ENCODE data around the gene XXYLT1. TPM values are rescaled to one million over a fixed set of nuclear protein-coding genes. Genes with fewer than 3 reads are reported as not detected.

The XXYLT1 gene, protein sequence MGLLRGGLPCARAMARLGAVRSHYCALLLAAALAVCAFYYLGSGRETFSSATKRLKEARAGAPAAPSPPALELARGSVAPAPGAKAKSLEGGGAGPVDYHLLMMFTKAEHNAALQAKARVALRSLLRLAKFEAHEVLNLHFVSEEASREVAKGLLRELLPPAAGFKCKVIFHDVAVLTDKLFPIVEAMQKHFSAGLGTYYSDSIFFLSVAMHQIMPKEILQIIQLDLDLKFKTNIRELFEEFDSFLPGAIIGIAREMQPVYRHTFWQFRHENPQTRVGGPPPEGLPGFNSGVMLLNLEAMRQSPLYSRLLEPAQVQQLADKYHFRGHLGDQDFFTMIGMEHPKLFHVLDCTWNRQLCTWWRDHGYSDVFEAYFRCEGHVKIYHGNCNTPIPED
- total RNA-seq (2022) (25.9 and 29.2 TPM in 2 replicates), Bru-seq, nascent RNA (percentile 71 among the genes with signal in this experiment), BruChase-seq, experiment 1, labeled RNA remaining after a 6-hour chase (percentile 64 among the genes with signal in this experiment), BruChase-seq, experiment 2, labeled RNA remaining after a 2-hour chase (percentile 58 among the genes with signal in this experiment)
- long read RNA-seq, transcript XXYLT1-201 (4 exons, 2,727 nt): major isoform, 6 of 10 reads
- long read RNA-seq, partial matches to known transcripts: 0 of 10 reads
- long read RNA-seq, other reads (novel, unspliced or antisense): 4 of 10 reads

GRCh38 chr3:195270817-195271409 lies at the start of gene XXYLT1:
Gene XXYLT1, minus strand, starts transcription at chr3:195271159. Its CDS starts 101 bp downstream, at chr3:195271058.
- BruUV-seq (replicated peaks): no TSS peak
- H3K4me1 Mint-ChIP-seq (ENCODE audit: low read depth, unreplicated experiment): peaks cover 37% of the 10 kb centered on the region
- H3K36me3 Mint-ChIP-seq (ENCODE audit: insufficient read depth, unreplicated experiment): peaks cover 45% of the 10 kb centered on the region
- DNase-seq: peak; percentile 97
- H3K4me3 Mint-ChIP-seq (ENCODE audit: low read depth, unreplicated experiment): peak within 1 kb of the TSS; percentile 85
- CTCF ChIA-PET: interaction anchor here (0.6 to 2.9 kb wide), 43 partner anchors 8 to 1131 kb away, joined by 3 to 36 read pairs (median 4); partner anchors contain the start of genes ACAP2, LSG1 and PPP1R2
- intact Hi-C loops (cut with micrococcal nuclease; ENCODE audit: unreplicated experiment): loop anchor here (1.0 to 5.0 kb wide), 3 partner anchors 171 to 251 kb away; partner anchors contain the start of gene ACAP2
- no peaks in the 10 kb centered on the region for H3K9me3 Mint-ChIP-seq (ENCODE audit: low read depth, unreplicated experiment)
- TF ChIP-seq CTCF (IDR thresholded peaks at IDR 0.05; ENCODE audit: unreplicated experiment): peak; percentile 84
- peak within 1 kb of the TSS; percentile 71 for H3K27ac Mint-ChIP-seq (ENCODE audit: unreplicated experiment)
- no peaks in the 10 kb centered on the region for H3K27me3 Mint-ChIP-seq (ENCODE audit: unreplicated experiment)

DNA sequence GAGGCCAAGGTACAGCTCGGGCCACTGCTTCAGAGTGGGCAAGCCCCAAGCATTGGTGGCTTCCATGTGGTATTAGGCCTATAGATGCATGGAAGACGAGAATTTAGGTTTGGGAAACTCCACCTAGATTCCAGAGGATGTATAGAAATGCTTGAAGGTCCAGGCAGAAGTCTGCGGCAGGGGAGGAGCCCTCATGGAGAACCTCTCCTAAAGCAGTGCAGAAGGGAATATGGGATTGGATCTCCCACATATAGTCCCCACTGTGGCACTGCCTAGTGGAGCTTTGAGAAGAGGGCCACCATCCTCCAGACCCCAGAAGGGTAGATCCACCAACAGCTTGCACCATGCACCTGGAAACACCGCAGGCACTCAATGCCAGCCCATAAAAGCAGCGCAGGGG lies 48.1 kb upstream of the XXYLT1 start:
- no peak for DNase-seq

GRCh38 chr3:195312714-195313113 lies 41.8 kb upstream of the XXYLT1 start:
- BruUV-seq (replicated peaks): no TSS peak
- intact Hi-C loops (cut with micrococcal nuclease; ENCODE audit: unreplicated experiment): no loop called here
- TF ChIP-seq CTCF (IDR thresholded peaks at IDR 0.05; ENCODE audit: unreplicated experiment): no peak
- CTCF ChIA-PET: interaction anchor here (0.7 kb wide), 1 partner anchor 209 kb away, joined by 3 read pairs; no protein-coding TSS in a partner anchor
- H3K27ac Mint-ChIP-seq (ENCODE audit: unreplicated experiment): no peak overlapping the region
- H3K9me3 Mint-ChIP-seq (ENCODE audit: low read depth, unreplicated experiment): no peaks in the 10 kb centered on the region
- H3K4me3 Mint-ChIP-seq (ENCODE audit: low read depth, unreplicated experiment): no peak overlapping the region
- H3K36me3 Mint-ChIP-seq (ENCODE audit: insufficient read depth, unreplicated experiment): peaks cover 5% of the 10 kb centered on the region
- no peak for DNase-seq
- no peaks in the 10 kb centered on the region for H3K27me3 Mint-ChIP-seq (ENCODE audit: unreplicated experiment)
- H3K4me1 Mint-ChIP-seq (ENCODE audit: low read depth, unreplicated experiment): peaks cover 7% of the 10 kb centered on the region

More for the DNA sequence above, 48.1 kb upstream of the XXYLT1 start:
- intact Hi-C loops (cut with micrococcal nuclease; ENCODE audit: unreplicated experiment): no loop called here
- Mint-ChIP-seq H3K4me1 (ENCODE audit: low read depth, unreplicated experiment) (no peaks in the 10 kb centered on the region), H3K4me3 (ENCODE audit: low read depth, unreplicated experiment) (no peak overlapping the region), H3K27me3 (ENCODE audit: unreplicated experiment) (no peaks in the 10 kb centered on the region), H3K9me3 (ENCODE audit: low read depth, unreplicated experiment) (peaks cover 2% of the 10 kb centered on the region), H3K36me3 (ENCODE audit: insufficient read depth, unreplicated experiment) (peaks cover 23% of the 10 kb centered on the region), H3K27ac (ENCODE audit: unreplicated experiment) (no peak overlapping the region)
- CTCF ChIA-PET: no interaction called here
- no TSS peak for BruUV-seq (replicated peaks)
- TF ChIP-seq CTCF (IDR thresholded peaks at IDR 0.05; ENCODE audit: unreplicated experiment): no peak

GRCh38 chr3:195307711-195308110 lies 36.8 kb upstream of the XXYLT1 start:
- TF ChIP-seq CTCF (IDR thresholded peaks at IDR 0.05; ENCODE audit: unreplicated experiment): no peak
- H3K9me3 Mint-ChIP-seq (ENCODE audit: low read depth, unreplicated experiment): no peaks in the 10 kb centered on the region
- no TSS peak for BruUV-seq (replicated peaks)
- H3K4me3 Mint-ChIP-seq (ENCODE audit: low read depth, unreplicated experiment): no peak overlapping the region
- DNase-seq: no peak
- H3K36me3 Mint-ChIP-seq (ENCODE audit: insufficient read depth, unreplicated experiment): peaks cover 15% of the 10 kb centered on the region
- intact Hi-C loops (cut with micrococcal nuclease; ENCODE audit: unreplicated experiment): loop anchor here (5.0 kb wide), 1 partner anchor 80 kb away; no protein-coding TSS in a partner anchor
- CTCF ChIA-PET: interaction anchor here (0.6 to 1.1 kb wide), 2 partner anchors 36 to 218 kb away, joined by 3 read pairs; partner anchors contain the start of gene XXYLT1
- no peaks in the 10 kb centered on the region for H3K27me3 Mint-ChIP-seq (ENCODE audit: unreplicated experiment)
- peaks cover 13% of the 10 kb centered on the region for H3K4me1 Mint-ChIP-seq (ENCODE audit: low read depth, unreplicated experiment)
- peak overlapping the region; percentile 36 for H3K27ac Mint-ChIP-seq (ENCODE audit: unreplicated experiment)
